Tibial artery (tissue), 4 donors: ENCODE data around the gene LRRC55.
A peak's percentile ranks its signal among the peaks of the same experiment; 100 is the strongest.

Experiments used
- DNase-seq, 2 donors: peaks; one replicate each; pipeline ENCODE4 v3.0.0-alpha.2; 2019
- H3K27ac ChIP-seq, 2 donors: fragments of 200-600 bp; sonication (generic) in 1 of 2; 1 replicate in 1 of 2; 2 replicates in 1 of 2; pipeline ENCODE4 v1.5.1; 2018 to 2019; ENCODE audit warnings: mild to moderate bottlenecking in 1 of 2
- H3K27me3 ChIP-seq, 2 donors: fragments of 200-600 bp; sonication (generic) in 1 of 2; one replicate each; pipeline versions ENCODE4 v1.5.1 to v1.6.0; 2016 to 2019
- H3K36me3 ChIP-seq, 3 donors: fragments of 200-600 bp; sonication (generic) in 2 of 3; one replicate each; pipeline ENCODE4 v1.5.1; 2016 to 2019; ENCODE audit warnings: mild to moderate bottlenecking in 2 of 3
- H3K4me1 ChIP-seq, 4 donors: fragments of 200-600 bp; sonication (generic) in 2 of 4; 1 replicate in 3 of 4; 2 replicates in 1 of 4; pipeline ENCODE4 v1.5.1; 2016 to 2019
- H3K4me3 ChIP-seq, 2 donors: fragments of 200-600 bp; sonication (generic) in 1 of 2; 1 replicate in 1 of 2; 2 replicates in 1 of 2; pipeline ENCODE4 v1.5.1; 2018 to 2019; ENCODE audit warnings: mild to moderate bottlenecking in 2 of 2
- H3K9me3 ChIP-seq, 3 donors: fragments of 200-600 bp; sonication (generic) in 1 of 3; one replicate each; pipeline ENCODE4 v1.5.1; 2016 to 2019
- CTCF ChIP-seq, 2 experiments: fragments of 200-600 bp in 1 of 2; fragments of 450-650 bp in 1 of 2; IDR thresholded peaks; one replicate each; pipeline ENCODE4 v1.5.1; 2017 to 2019; ENCODE audit warnings: antibody characterized with exemption in 2 of 2, mild to moderate bottlenecking in 1 of 2, moderate library complexity in 1 of 2
- intact Hi-C: fragments of 100-400 bp; cut with DNase I; formaldehyde crosslinking; loops from one replicate; pipeline ENCODE4 v1.15.0; 2023; ENCODE audit warnings: low total_unique reads

The LRRC55 gene

GRCh38 chr11:57200917-57201316 lies 19.2 kb downstream of the LRRC55 start:
- no peak overlapping the region for H3K27ac ChIP-seq
- no peaks in the 10 kb centered on the region for H3K4me1 ChIP-seq

GRCh38 chr11:57202281-57202680 lies 20.5 kb downstream of the LRRC55 start:
- Histone ChIP-seq H3K27me3 (peaks cover 0 to 11% of the 10 kb centered on the region in 2 donors), H3K4me1 (no peaks in the 10 kb centered on the region), H3K4me3 (no peak overlapping the region), H3K27ac (no peak overlapping the region), H3K36me3 (no peaks in the 10 kb centered on the region), H3K9me3 (no peaks in the 10 kb centered on the region)
- DNase-seq = peak in 1 of 2 donors; percentile 39
- intact Hi-C loops = no loop called here
- no peak for TF ChIP-seq CTCF (IDR thresholded peaks at IDR 0.05)

More at GRCh38 chr11:57200917-57201316, 19.2 kb downstream of the LRRC55 start:
- no peak for TF ChIP-seq CTCF (IDR thresholded peaks at IDR 0.05)
- peaks cover 0 to 3% of the 10 kb centered on the region in 2 donors for H3K27me3 ChIP-seq
- H3K36me3 ChIP-seq = no peaks in the 10 kb centered on the region
- H3K9me3 ChIP-seq = no peaks in the 10 kb centered on the region
- intact Hi-C loops = no loop called here
- no peak for DNase-seq
- no peak overlapping the region for H3K4me3 ChIP-seq

- H3K4me3 ChIP-seq = no peak overlapping the region
- H3K27me3 ChIP-seq = peaks cover 0 to 13% of the 10 kb centered on the region in 2 donors
- H3K4me1 ChIP-seq = no peaks in the 10 kb centered on the region
- intact Hi-C loops = no loop called here
- no peaks in the 10 kb centered on the region for H3K9me3 ChIP-seq
- H3K27ac ChIP-seq = no peak overlapping the region
- DNase-seq = peak in 1 of 2 donors; percentile 51
- no peaks in the 10 kb centered on the region for H3K36me3 ChIP-seq
- no peak for TF ChIP-seq CTCF (IDR thresholded peaks at IDR 0.05)
Observed at GRCh38 chr11:57203359-57203758, 21.6 kb downstream of the LRRC55 start.

- Histone ChIP-seq H3K4me1 (no peaks in the 10 kb centered on the region), H3K27ac (no peak overlapping the region), H3K27me3 (peaks cover 0 to 13% of the 10 kb centered on the region in 2 donors), H3K9me3 (no peaks in the 10 kb centered on the region), H3K4me3 (no peak overlapping the region), H3K36me3 (no peaks in the 10 kb centered on the region)
- DNase-seq = no peak
- intact Hi-C loops = no loop called here
- TF ChIP-seq CTCF (IDR thresholded peaks at IDR 0.05) = no peak
Observed at GRCh38 chr11:57203882-57204480, 22.2 kb downstream of the LRRC55 start.

- no peak for DNase-seq
- Histone ChIP-seq H3K9me3 (no peaks in the 10 kb centered on the region), H3K4me3 (no peak overlapping the region), H3K27ac (no peak overlapping the region), H3K4me1 (no peaks in the 10 kb centered on the region), H3K36me3 (no peaks in the 10 kb centered on the region), H3K27me3 (peaks cover 0 to 13% of the 10 kb centered on the region in 2 donors)
- TF ChIP-seq CTCF (IDR thresholded peaks at IDR 0.05) = no peak
- intact Hi-C loops = no loop called here
Observed at GRCh38 chr11:57205041-57205641, 23.4 kb downstream of the LRRC55 start.
